Suppressor macrophage (primary cell): ENCODE data around the gene CASZ1.

ENCODE experiments used
- DNase-seq, 4 experiments: peaks; one replicate each; pipeline ENCODE4 v3.0.0-alpha.2; 2020 to 2022

Gene CASZ1

GRCh38 chr1:10795276-10796021 is 997 bp downstream of the CASZ1 start:
- DNase-seq = peak in 1 of 4 experiments; percentile 15

GRCh38 chr1:10794724-10795275 is 1.6 kb downstream of the CASZ1 start:
- DNase-seq = peak in 2 of 4 experiments; percentile 3 to 13

- DNase-seq = no peak
Observed at GRCh38 chr1:10793129-10793651, 3.3 kb downstream of the CASZ1 start.

- DNase-seq = no peak
Observed at GRCh38 chr1:10791105-10791951, 5.1 kb downstream of the CASZ1 start.

GRCh38 chr1:10789803-10790702 is 6.4 kb downstream of the CASZ1 start:
- DNase-seq = no peak

- no peak for DNase-seq
Observed at GRCh38 chr1:10789047-10789791, 7.2 kb downstream of the CASZ1 start.

- no peak for DNase-seq
Observed at GRCh38 chr1:10788592-10789006, 7.8 kb downstream of the CASZ1 start.

GRCh38 chr1:10787286-10787685 is 9.2 kb downstream of the CASZ1 start:
- no peak for DNase-seq

GRCh38 chr1:10785728-10786638 is 10.5 kb downstream of the CASZ1 start:
- no peak for DNase-seq

- DNase-seq = no peak
Observed at GRCh38 chr1:10784998-10785727, 11.3 kb downstream of the CASZ1 start.

- DNase-seq = no peak
Observed at GRCh38 chr1:10782491-10783244, 13.8 kb downstream of the CASZ1 start.

- no peak for DNase-seq
Observed at GRCh38 chr1:10781137-10781536, 15.3 kb downstream of the CASZ1 start.

GRCh38 chr1:10779841-10780240 is 16.6 kb downstream of the CASZ1 start:
- no peak for DNase-seq

- no peak for DNase-seq
Observed at GRCh38 chr1:10779201-10779600, 17.2 kb downstream of the CASZ1 start.

GRCh38 chr1:10778640-10779039 is 17.8 kb downstream of the CASZ1 start:
- DNase-seq = no peak

GRCh38 chr1:10777749-10778574 is 18.5 kb downstream of the CASZ1 start:
- DNase-seq = no peak

- DNase-seq = no peak
Observed at GRCh38 chr1:10776190-10776905, 20.1 kb downstream of the CASZ1 start.
